Stimulated activated CD4-positive, alpha-beta T cell treated with anti-CD3 and anti-CD28 coated beads, TNF-alpha, amount 100 ng/mL, for 4 hours (primary cell): Measurements from ENCODE around the gene PDE1C.
"Not testable (repeated sequence)": the region's sequence is repeated elsewhere in the genome, so short reads cannot be mapped to it uniquely, and the experiment has no call there.

Experiments used
- DNase-seq, 3 experiments: peaks; one replicate each; pipeline ENCODE4 v3.0.0-alpha.2; 2020; ENCODE audit warnings: low read depth in 3 of 3

The PDE1C gene

DNA sequence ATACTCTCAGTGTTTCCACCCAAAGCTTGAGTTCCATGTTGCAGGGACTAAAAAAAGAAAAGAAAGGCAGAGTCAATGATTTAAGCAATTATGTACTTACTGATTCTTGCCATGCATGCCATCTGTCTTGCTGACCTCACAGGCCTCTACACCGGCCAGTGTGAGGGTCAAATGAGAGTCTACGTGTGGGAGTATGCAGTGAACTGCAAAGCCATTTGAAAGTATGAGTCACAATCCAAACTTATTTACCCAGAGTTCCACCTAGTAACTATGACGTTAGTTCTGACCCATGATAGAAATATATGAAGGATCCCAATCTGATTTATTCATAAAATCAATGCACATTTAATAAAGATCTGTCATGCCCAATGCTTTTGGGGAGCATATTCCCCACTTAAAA lies 26.5 kb downstream of the PDE1C start:
- no peak for DNase-seq

DNA sequence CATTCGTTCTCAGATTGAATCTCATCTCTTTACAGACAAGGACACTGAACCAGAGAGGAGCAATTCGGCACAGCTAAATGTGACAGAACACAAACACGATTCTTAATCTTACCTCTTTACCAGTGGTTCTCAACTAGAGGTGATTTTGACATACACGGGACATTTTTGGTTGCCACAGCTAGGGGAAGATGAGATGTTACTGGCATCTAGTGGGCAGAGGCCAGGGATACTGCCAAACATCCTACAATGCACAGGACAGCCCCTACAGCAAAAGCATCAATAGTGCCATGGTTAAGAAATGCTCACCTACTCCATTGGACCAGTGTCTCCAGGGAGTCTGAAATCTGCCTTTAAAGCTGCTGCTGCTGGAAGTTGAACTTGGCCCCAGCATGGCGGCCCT lies 27.3 kb downstream of the PDE1C start:
- DNase-seq, result no peak

DNA sequence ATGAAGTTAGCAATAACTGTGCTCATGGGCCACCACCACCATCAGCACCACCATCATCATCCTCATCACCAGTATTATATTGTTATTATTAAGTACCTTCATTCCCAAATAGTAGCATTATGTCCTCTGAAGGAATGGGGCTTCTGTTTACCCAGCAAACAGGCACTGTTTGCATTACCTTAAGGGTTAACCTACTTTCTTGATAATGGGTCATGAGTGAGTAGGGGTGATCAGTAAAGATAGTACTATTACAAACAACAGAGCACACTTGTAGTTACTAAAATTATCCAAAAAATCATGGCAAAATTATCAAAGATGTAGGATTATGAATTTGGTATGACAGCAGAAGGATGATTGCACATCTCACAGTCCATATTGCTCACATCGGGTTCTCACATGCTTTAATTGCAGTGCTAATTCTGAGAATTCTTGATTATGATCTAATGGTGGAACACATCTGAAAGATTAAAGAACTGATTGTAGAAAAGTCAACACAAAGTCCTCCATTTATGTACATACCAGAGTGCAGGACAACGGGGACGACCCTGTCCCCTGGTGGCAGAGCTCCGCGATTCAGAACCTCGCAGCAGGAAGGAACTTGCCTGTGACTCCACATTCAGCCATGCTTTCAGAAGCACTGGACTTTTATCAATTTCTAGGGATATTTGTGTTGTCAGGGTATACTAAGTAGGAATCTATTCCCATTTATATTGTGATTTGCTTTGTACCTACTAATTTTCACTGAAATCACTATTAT lies 31.0 kb downstream of the PDE1C start:
- no peak for DNase-seq

DNA sequence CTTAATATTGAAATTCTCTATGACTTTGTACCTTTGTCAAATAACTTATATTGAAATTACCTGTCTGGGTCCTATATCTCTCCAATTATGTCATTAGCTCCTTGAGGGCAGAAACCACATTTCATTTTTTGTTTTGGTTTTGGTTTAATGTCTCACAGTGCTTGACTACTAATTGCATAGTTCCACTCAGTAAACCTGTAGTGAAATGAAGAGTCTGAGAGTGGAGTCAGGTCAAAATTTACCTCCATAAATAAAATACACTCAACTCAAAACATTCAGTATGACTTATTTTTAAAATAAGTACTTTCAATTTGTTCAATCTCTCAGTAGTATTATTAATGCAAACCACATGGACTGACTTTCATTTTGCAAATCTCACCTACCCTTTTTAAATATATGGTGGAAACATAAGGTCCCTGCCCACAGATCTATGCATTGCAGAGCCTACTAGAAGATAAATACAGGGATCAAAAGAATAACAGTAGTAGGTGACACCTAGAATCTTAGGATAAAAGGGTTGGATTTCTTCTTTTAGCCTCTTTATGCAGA lies 32.5 kb downstream of the PDE1C start:
- DNase-seq, result no peak

DNA sequence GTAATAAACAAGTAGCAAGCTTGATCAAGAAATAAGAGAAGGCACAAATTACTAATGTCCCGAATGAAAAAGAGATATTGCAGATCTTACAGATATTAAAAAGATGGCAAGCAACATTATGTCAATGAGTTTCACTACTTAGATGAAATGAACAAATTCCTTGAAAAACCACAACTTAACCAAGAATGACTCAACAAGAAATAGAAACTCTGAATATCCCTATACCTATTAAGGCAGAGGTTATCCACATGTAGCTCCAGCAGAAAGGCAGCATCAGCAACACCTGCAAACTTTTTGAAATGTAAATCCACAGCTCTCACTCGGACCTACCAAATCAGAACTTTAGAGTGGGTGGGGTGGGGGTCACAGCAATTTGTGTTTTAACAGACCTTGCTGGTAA lies 33.6 kb downstream of the PDE1C start:
- DNase-seq, result no peak

DNA sequence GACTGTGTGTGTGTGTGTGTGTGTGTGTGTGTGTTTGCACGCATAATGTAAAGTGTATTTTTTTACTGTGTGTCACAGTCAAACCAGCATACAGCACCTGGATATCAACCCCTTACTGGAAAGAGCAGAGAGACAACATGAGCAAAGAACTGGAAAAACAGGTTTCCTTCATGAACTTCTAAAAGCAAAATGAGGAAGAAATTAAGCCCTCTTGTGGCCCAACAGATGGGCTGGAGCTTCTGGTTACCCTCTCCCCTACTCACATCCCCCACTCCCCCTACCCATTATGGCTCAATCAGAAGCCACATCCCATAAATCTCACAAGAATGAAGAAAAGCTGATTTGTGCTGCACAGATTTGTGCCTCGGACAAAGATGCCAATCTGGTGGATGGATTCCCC lies 36.2 kb downstream of the PDE1C start:
- no peak for DNase-seq

DNA sequence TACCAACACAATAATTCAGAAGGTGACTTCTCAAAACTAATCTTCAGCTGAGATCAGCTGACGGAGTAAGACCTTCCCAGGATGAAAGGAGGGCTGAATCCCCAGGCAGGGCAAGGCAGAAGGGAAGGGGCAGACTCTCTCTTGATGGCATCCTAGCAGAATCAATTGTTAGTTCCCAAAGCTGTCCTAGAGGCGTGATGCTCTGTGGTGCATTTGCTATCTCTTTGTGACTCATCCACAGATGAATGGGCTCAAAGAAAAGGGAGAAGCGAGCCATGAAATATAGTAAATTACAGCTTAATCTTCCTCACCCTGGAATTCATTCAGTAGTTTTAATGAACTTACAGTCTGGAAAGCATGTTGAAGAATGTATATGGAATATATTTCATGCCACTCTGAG lies 37.2 kb downstream of the PDE1C start:
- DNase-seq, result no peak

DNA sequence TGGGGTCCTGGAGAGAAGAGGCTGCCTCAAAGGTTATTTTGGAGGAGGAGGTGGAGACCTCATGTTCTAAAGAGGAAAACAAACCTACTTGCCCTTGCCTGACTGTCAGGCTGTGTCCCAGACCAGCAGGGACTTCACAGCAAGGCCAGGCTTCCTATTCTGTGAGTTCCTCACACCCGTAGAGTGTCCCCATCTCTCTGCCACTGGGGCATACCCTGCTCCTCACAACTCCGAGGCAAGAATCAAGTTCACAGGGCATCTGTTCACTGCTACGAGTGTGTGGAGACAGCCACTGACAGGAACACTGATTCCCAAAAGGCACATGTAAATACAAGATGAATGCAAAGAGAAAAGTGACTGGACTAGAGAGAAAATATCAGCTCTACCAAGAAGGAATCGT lies 38.0 kb downstream of the PDE1C start:
- no peak for DNase-seq

DNA sequence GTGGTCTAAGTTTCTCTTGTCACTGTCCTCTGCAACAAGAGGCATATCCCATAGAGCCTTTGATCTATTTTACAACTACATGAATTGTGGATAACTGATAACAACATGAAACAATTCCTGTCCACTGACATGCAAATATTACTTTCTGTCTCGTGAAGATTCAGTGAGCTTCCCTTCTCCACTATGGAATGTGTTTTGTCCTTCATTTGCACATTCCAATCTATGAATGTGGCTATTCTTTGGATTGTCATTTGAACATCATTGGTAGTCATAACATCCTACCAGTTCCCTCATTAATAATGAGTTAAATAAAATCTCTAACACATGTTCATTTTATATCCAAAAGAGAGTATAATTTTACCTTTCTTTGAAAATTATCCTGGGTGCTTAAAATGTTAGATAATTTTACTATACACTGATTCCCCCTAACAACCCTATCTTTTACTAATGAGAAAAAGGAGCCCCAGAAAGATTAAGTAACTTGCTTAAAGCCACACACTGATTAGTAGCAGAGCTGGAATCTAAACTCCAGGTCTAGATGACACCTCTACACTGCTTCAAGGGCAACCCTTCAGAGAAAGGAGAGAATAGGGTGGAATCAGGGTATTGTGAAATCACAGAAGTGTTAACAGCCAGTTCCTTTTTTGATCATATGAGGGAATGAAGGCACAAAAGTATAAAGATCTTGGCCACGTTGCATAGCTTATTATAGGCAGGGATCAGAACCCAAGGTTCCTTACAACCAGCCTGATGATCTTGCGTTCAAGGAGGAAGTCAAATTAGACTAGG lies 39.1 kb downstream of the PDE1C start:
- DNase-seq, result no peak

DNA sequence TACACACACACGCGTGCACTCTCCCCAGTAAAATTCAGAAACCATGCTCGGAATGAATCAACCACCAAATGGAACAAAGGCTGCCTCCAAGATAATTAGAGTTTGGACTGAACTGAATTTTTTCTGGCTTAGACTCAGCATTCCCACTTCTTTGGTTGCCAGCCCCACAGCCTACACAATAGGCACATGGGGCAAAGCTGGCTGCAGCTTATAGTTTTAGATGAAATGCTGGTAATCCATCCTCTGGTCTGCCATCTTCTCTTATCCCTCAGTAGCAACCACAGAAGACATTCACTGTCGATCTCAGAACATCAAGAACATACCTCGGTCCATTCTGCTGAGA lies 44.2 kb downstream of the PDE1C start:
- no peak for DNase-seq

DNA sequence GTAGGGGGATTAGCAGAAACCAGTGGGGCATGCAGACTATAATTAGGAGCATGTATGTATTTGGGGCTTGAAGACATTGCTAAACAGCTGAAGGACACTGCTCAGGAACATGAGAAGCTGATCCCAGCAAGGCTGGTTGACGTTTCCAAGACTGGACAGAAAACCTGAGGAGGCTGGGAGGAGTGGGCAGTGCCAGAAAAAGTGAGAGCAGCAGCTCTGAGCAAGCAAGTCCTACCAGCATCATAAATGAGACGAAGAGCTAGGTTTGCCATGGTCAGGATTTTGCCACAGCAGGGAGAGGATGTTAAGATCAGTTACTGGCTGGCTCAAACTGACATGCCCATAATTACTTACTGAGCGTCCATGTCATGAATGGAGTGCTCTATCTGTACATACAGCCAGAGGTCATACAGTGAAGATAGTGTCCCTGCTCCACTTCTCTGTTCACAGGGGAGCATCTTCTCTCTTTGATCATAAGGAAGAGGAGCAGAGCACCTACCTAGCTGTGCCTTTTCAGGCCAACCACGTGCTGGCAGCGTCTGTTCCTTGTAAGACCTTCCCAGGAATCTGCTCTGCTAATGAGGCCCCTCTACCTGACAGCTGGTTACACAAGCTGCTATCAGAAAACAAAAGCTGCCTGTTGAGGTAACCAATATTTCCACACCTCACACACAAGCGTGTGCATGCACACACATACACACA lies 44.7 kb downstream of the PDE1C start:
- no peak for DNase-seq

DNA sequence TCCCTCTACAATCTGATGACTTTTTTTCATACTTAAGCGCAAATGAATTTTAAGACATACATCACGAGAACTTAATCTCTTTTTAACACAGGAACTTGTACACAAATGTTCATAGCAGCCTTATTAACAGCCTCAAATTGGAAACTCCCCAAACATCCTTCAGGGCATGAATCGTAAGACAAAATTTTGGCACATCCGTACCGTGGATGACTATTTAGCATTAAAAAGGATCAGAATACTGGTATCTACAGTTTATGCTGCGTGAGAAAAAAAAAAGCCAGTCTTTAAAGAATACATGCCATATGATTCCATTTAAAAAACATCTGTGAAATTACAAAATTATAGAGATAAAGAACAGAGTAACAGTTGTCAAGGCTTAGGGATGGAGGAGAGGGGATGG lies 46.8 kb downstream of the PDE1C start:
- no peak for DNase-seq

DNA sequence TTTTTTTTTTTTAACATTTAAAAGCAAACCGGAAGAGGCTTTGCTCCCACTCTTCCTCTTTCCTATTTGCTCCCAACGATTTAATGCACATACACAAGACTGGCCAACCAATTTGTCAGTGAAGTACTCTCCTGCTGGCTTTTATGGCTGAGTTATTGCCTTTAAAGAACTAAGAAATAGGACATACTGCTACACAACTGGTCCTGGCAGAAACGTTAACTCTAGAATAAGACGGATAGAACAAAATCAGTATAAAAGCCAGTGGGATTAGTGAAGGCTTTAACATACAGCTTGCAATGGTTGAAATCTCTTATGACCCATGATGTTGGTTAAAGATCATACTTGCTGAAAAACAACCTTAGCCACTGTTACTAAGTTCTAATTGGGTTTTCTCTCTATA lies 47.2 kb downstream of the PDE1C start:
- no peak for DNase-seq

DNA sequence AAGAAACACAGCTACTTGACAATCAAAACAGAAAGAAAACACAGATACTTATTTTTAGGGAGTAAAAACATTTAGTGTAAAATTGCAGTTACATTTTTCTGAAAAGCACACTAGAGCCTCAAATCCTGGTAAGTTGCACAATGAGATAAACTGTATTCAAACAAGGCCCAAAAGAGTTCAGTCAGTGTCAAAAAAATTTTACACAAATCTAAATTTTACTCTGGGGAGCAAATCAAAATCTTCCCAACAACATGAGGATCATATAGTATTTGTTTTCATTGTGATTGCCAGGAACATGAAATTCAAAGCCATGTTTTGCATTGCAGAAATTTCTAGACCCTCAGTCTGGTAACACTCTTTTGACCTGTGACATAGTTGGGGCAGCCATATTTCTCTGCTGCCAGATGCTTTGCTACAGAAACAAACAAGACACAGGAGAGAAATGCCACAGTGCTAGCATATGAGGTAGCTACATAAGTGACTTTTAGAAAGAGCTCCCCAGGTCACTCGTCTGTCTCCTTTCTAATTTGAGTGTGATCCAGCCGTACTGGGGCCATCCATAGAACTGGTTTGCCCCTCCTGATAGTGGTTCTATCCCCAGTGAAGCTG lies 49.6 kb downstream of the PDE1C start:
- DNase-seq, result no peak

DNA sequence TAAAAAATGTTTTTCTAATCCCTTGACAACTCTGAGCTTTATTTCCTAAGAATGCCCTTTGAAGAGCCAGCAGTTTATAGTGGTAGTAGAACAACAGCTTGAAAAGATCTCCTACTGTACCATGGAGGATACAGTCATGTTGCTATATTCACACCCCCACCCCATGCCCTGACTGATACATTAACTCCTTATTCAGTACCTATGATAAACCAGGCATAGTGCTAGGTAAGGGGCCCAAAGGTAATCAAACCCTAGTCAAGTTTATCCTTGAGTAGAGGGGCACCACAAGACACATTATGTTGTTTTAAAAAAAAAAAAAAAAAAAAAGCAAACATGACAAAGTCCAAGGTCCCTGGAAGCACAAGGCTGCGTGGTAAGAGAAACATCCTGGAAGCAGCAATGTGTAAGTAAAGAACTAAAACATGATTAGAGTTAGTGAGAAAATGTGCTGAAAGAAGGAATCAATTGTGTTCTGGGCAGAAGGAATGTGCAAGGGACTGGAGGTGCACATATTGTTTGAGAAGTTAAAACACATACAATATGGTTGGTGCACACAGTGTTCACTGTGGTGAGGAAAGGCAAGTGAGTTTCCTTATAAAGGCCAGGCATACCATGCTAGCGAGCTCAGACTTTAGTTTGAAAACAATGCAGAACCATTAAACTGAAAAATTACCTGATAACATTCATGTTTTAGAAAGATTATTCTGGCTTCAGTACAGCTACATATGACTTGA lies 51.2 kb downstream of the PDE1C start:
- no peak for DNase-seq

DNA sequence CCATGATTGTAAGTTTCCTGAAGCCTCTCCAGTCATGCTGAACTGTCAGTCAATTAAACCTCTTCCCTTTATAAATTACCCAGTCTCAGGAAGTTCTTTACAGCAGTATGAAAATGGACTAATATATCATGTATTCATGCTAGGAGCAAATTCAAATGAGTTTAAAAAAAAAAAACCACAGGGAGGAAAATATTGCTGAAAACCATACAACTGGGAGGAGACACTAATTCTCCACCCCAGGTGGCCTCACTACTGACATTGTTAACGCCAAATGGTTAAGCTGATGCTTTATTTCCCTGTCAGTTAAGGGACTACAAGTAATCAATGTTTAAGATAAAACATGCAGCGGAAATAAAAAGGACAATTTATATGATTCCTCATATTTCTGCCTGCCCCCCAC lies 55.1 kb downstream of the PDE1C start:
- no peak for DNase-seq

DNA sequence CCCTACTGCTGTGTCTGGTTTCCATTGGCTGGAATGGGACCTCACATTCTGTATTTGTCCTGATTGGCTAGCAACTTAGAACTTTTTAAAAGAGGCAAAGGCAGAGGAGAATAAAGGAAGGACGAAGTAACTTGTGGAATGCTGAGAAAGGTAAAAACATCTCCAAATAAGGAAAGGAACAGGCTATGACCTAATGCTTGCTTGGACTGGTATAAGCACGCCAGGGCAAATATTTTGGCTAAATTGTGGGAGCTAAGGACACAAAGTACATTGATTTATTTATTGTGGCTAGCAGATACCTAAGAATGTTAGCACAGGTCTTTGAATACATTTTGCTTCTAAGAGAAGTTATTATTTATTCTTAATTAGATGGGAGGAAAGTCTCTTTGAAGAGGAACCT lies 56.7 kb downstream of the PDE1C start:
- DNase-seq, result not testable (repeated sequence)

DNA sequence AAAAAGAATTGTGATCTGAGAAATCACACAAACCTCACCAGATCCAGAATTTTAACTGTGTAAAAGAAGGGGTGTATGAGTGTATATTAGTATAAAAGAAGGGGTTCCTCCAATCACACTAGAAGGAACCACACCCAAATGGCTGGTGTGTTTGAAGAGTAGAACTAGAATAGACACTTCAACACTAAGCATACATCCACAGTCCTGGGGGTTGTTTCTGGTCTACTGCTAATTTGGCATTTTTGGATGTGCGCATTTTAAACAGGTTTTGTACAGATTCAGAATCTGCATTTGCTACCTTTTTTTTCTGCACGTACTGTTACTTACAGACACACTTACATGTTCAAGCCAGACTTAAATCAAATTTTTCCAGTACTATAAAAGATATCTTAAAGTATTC lies 64.6 kb downstream of the PDE1C start:
- no peak for DNase-seq

DNA sequence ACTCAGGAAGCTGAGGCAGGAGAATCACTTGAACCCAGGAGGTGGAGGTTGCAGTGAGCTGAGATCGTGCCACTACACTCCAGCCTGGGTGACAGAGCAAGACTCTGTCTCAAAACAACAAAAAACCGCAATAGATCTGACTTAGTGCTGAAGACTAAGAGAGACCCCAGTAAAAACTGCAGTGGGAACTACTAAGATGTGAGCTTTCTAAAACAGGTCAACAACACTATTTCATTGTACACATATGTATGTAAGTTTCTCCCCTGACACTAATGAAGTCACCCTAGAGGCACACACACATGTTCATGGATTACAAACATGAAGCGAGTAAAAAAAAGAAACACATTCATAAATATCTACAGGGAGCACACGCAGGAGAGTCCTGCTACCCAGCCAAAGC lies 68.3 kb downstream of the PDE1C start:
- DNase-seq, result no peak

DNA sequence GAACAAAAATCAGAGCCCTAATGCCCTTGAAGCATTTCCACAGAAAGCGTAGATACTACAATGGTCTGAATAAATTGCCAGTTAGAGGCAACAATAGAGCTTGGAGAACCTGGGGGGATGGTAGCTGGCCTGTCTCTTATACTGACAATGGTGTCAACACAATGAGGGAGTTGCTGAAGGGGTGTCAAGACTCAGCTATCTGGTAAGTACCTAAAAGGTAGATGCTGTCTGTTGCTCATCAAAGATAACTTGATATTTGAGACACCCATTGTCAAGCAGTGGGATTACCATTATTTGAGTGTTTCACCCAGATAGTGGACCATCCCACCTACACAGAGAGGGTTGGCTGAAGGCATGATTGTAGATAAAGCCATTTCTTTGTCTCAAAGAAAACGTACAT lies 72.8 kb downstream of the PDE1C start:
- DNase-seq, result no peak

DNA sequence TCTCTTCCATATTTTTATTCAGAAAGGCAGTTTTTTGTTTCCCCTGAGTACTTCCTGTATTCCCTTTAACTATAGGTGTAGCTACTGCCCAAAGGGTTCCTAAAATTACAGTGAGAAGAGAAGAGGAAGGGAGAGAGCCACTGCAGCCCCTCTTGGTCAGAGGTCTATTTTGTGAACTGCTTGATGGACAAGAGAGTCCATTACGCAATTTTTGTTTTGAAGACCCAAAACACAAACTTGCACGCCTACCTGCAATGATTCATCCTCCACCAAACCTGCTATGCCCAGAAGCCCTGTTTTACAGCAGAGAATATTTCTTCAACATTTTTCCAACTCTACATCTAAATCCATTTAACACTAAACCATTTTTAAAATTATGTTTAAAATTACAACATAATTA lies 75.1 kb downstream of the PDE1C start:
- no peak for DNase-seq

DNA sequence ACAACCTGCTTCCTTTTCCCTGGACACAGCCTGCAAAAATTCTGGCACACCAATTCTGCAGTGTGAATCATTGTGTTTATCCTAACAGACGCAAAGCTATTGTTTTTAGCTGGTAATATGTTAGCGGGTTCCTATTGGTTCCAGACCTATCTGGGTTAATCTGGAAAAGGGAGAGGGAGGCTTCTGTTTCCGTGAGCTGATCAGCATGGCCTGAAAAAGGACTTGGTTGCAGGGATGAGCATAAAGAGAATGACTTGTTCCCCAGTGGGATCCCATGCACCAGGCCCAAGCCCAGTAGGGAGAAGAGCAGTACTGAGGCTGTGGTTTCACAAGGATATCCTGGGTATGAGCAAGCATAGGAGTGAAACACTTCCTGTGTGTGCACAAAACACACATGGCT lies 78.4 kb downstream of the PDE1C start:
- DNase-seq, result no peak
